ENCODE results near the gene PDSS2.

DNA sequence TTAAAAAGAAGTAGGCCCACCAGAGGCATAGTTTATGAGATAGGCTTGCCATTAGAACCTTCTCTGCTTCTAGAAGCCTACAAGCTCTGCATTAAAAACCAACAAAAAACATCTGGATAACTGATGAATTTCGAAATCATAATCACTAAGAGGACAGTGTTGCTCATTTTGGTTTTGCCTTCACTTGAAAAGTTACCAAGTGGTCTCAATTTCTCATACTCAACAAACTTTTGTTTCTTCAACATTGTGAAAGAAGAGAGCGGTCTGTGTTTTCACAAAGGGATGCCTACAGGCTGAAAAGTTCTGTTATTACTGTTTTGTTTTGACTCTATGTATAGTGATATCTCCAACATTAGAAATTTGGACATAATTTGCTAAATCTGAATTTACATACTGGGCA is 98.9 kb downstream of the PDSS2 start:
- TF ChIP-seq, protein P1, sequence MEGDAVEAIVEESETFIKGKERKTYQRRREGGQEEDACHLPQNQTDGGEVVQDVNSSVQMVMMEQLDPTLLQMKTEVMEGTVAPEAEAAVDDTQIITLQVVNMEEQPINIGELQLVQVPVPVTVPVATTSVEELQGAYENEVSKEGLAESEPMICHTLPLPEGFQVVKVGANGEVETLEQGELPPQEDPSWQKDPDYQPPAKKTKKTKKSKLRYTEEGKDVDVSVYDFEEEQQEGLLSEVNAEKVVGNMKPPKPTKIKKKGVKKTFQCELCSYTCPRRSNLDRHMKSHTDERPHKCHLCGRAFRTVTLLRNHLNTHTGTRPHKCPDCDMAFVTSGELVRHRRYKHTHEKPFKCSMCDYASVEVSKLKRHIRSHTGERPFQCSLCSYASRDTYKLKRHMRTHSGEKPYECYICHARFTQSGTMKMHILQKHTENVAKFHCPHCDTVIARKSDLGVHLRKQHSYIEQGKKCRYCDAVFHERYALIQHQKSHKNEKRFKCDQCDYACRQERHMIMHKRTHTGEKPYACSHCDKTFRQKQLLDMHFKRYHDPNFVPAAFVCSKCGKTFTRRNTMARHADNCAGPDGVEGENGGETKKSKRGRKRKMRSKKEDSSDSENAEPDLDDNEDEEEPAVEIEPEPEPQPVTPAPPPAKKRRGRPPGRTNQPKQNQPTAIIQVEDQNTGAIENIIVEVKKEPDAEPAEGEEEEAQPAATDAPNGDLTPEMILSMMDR (IDR thresholded peaks at IDR 0.05; ENCODE audit: borderline replicate concordance, extremely low read depth, low read length, poor library complexity, severe bottlenecking): no peak
- TF ChIP-seq EZH2 (IDR thresholded peaks at IDR 0.05; ENCODE audit: borderline replicate concordance, low read depth, low read length, severe bottlenecking): no peak
